Testis (tissue), 3 donors: ENCODE data around the gene TPCN1. TPM values are rescaled to one million over a fixed set of nuclear protein-coding genes. Genes with fewer than 3 reads are reported as not detected.
A peak's percentile ranks its signal among the peaks of the same experiment; 100 is the strongest.

ENCODE experiments used
- DNase-seq: peaks from one replicate; pipeline ENCODE4 v3.0.0-alpha.2; 2019
- H3K27ac ChIP-seq, 2 donors: fragments of 200-600 bp; sonication (generic); one replicate each; pipeline ENCODE4 v1.5.1; 2019
- H3K27me3 ChIP-seq: fragments of 200-600 bp; sonication (generic); one replicate; pipeline ENCODE4 v1.5.1; 2019
- H3K36me3 ChIP-seq: fragments of 200-600 bp; sonication (generic); one replicate; pipeline ENCODE4 v1.5.1; 2017; ENCODE audit warnings: low read depth; ENCODE audit errors: missing control alignments
- H3K4me1 ChIP-seq: fragments of 200-600 bp; sonication (generic); one replicate; pipeline ENCODE4 v1.5.1; 2019
- H3K4me3 ChIP-seq, 2 donors: fragments of 200-600 bp; sonication (generic); one replicate each; pipeline ENCODE4 v1.5.1; 2017 to 2019
- H3K9me3 ChIP-seq: fragments of 200-600 bp; sonication (generic); one replicate; pipeline ENCODE4 v1.5.1; 2017
- POLR2A ChIP-seq: fragments of 450-650 bp; IDR thresholded peaks from one replicate; pipeline ENCODE4 v1.6.1; 2017; ENCODE audit warnings: antibody characterized with exemption, mild to moderate bottlenecking, moderate library complexity
- WGBS, 2 donors: methylation state at CpG; one replicate each; pipeline ENCODE4 v1.1.5; 2018; 5-methylcytosine and 5-hydroxymethylcytosine counted together
- intact Hi-C: fragments of 100-400 bp; cut with DNase I; formaldehyde crosslinking; loops from one replicate; pipeline ENCODE4 v1.15.1; 2023; ENCODE audit warnings: low total_unique reads
- polyA plus RNA-seq: library from polyadenylated mRNA; stranded (reverse); fragments of 350-450 nt; fragmentation: Illumina TruSeq; extraction: RNeasy Lipid Tissue Mini Kit (QIAGEN cat#74804); gene quantifications from one replicate; pipeline ENCODE4 v1.2.3, GENCODE V29; 2014; ENCODE audit warnings: low read depth, low replicate concordance; ENCODE audit not compliant: insufficient read depth
- total RNA-seq, 2 donors: library from RNA; depleted of rRNA; stranded (reverse); fragments of >200 nt; gene quantifications; one replicate each; pipeline ENCODE4 v1.2.3, GENCODE V29; 2016
- TF ChIP-seq, protein P1 (sequence below), 3 experiments: fragments of 450-650 bp in 2 of 3; fragments of 200-600 bp in 1 of 3; sonication (generic) in 1 of 3; IDR thresholded peaks; one replicate each; pipeline ENCODE4 v1.5.1; 2016 to 2019; ENCODE audit warnings: antibody characterized with exemption in 3 of 3, mild to moderate bottlenecking in 2 of 3, moderate library complexity in 1 of 3

Gene TPCN1
- total and polyA plus RNA-seq, 3 donors from 2014 or later: 33.4 to 73.0 (median 48.7) TPM

DNA sequence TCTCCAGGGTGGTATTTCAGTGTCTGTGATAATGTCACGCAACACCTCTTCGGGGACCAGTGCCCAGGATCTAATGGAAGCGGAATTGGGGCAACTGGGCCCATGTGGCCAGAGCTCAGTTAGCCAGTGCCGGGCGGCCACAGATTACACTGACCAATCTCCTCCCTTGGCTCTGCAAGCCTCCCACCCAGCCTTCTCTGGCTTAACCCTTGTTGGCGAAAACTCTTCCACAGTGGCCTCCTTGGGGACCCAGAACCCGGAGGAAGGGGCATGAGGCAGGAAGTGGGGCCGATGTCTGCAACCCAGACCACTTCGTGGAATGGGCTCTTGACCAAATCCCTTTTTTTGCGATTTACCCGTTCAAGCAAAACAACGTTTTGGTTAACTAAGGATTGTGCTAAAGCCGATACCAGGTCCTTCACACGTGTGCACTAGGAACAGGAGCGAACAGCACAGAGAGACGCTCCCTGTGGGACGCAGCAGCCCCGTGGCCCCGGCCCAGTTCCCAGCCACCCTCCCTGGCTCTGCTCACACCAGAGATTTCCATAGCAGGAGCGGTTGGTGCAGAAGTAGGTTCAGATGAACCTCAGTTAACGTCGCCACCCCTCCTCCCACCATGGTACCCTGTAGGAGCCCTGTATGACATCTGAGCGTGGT is 75.4 kb downstream of the TPCN1 start:
- intact Hi-C loops: no loop called here
- Histone ChIP-seq H3K27ac (peak overlapping the region in 1 of 2 donors; percentile 8), H3K4me3 (no peak overlapping the region), H3K36me3 (no peaks in the 10 kb centered on the region), H3K4me1 (peaks cover 40% of the 10 kb centered on the region), H3K27me3 (no peaks in the 10 kb centered on the region), H3K9me3 (no peaks in the 10 kb centered on the region)
- no peak for DNase-seq
- TF ChIP-seq POLR2A: no peak
- TF ChIP-seq, protein P1, sequence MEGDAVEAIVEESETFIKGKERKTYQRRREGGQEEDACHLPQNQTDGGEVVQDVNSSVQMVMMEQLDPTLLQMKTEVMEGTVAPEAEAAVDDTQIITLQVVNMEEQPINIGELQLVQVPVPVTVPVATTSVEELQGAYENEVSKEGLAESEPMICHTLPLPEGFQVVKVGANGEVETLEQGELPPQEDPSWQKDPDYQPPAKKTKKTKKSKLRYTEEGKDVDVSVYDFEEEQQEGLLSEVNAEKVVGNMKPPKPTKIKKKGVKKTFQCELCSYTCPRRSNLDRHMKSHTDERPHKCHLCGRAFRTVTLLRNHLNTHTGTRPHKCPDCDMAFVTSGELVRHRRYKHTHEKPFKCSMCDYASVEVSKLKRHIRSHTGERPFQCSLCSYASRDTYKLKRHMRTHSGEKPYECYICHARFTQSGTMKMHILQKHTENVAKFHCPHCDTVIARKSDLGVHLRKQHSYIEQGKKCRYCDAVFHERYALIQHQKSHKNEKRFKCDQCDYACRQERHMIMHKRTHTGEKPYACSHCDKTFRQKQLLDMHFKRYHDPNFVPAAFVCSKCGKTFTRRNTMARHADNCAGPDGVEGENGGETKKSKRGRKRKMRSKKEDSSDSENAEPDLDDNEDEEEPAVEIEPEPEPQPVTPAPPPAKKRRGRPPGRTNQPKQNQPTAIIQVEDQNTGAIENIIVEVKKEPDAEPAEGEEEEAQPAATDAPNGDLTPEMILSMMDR (IDR thresholded peaks at IDR 0.05): no peak
- 60 to 74% methylated on average over 18 to 23 of the region's 23 CpGs for WGBS, 2 donors

DNA sequence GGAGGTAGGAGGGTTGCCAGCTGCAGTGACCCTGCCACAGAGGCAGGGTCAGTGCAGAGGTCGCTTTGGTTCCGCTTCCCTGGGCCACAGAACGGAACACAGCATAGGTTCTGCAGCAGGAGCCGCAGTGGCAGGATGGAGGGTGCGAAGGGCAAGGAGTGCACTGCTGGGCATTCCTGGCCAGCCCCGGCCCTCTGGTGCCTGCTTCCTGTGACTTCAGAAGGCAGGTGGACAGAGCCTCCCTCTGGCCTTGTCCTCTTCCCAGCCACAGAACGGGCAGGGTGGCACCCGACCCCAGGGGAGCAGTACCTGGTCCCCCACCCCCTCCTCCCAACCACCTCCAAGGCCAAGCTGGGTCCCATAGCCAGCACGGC is 75.9 kb downstream of the TPCN1 start:
- Histone ChIP-seq H3K4me1 (peaks cover 40% of the 10 kb centered on the region), H3K4me3 (no peak overlapping the region), H3K36me3 (no peaks in the 10 kb centered on the region), H3K27me3 (no peaks in the 10 kb centered on the region), H3K27ac (peak overlapping the region in 1 of 2 donors; percentile 33), H3K9me3 (no peaks in the 10 kb centered on the region)
- no peak for DNase-seq
- intact Hi-C loops: no loop called here
- no peak for TF ChIP-seq POLR2A
- TF ChIP-seq, protein P1 (IDR thresholded peaks at IDR 0.05): no peak
- WGBS, 2 donors: 60 to 61% methylated on average over 4 to 9 of the region's 9 CpGs

DNA sequence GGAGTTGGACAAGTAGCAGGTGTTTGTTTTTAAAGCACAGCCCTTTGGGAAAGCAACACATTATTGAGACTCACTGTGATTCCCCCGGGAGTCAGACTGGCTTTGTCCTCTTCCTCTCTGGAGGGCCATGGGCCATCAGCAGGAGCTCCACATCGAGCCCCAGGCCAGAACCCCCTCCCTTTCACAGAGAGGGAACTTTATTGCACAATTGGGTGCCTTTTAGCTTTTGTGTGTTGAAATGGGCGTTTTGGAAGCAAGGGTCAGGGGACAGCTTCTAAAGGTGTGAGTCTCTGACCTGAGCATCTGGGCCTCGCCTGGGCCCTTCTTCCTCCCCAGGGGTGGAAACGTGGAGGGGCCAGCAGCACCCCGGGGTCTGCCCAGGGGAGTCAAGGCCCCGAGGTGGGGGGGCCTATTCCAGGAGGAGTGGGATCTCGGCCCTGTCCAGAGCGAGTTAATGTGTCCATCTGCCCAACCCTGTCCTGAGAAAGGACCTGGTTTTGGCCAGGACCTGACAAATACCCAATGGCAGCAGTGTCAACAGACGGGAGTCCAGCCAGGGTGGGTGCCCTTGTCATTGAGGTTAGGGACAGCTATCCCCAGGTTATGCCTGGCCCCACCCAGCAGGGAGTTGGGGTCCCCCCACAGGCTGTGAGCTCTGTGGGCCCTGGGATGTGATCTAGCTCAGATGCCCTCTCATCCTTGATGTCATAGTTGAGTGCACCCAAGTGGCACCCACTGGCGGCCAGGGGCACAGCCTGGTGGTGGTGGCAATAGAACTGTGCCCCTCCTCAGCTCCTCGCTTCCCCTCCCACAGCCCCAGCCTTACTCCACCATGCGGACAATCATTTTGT is 76.6 kb downstream of the TPCN1 start:
- intact Hi-C loops: no loop called here
- no peaks in the 10 kb centered on the region for H3K9me3 ChIP-seq
- TF ChIP-seq, protein P1 (IDR thresholded peaks at IDR 0.05): no peak
- no peak for TF ChIP-seq POLR2A
- no peak for DNase-seq
- H3K27me3 ChIP-seq: no peaks in the 10 kb centered on the region
- H3K4me1 ChIP-seq: peaks cover 40% of the 10 kb centered on the region
- no peak overlapping the region for H3K4me3 ChIP-seq
- H3K27ac ChIP-seq: peak overlapping the region; percentile 33 to 77
- H3K36me3 ChIP-seq: no peaks in the 10 kb centered on the region
- 83 to 87% methylated on average over 7 to 12 of the region's 13 CpGs for WGBS, 2 donors

DNA sequence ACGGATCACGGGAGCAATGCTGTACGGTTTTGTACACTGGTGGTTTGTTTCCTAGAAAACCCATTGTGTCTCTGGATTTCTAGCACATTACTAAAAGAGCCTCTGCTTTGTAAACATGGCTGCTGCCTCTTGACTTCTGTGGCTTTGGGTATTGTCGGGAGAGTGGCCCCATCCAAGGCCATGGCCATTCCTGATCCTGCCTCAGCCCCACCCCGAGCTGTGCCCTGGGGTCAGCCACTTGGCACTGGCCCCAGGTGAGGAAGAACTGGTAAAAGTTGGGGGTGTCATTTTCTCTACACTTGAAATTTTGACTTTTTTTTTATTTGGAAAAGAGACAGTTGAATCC is 77.2 kb downstream of the TPCN1 start:
- intact Hi-C loops: no loop called here
- H3K9me3 ChIP-seq: no peaks in the 10 kb centered on the region
- WGBS, 2 donors: 53 to 60% methylated on average over 5 of the region's 5 CpGs
- H3K27me3 ChIP-seq: no peaks in the 10 kb centered on the region
- no peak overlapping the region for H3K4me3 ChIP-seq
- TF ChIP-seq, protein P1 (IDR thresholded peaks at IDR 0.05): no peak
- no peak for TF ChIP-seq POLR2A
- H3K36me3 ChIP-seq: no peaks in the 10 kb centered on the region
- H3K27ac ChIP-seq: peak overlapping the region; percentile 29 to 77
- DNase-seq: no peak
- peaks cover 40% of the 10 kb centered on the region for H3K4me1 ChIP-seq
